Measurements from ENCODE around the gene ADRA2C.

ADRA2C gene

DNA sequence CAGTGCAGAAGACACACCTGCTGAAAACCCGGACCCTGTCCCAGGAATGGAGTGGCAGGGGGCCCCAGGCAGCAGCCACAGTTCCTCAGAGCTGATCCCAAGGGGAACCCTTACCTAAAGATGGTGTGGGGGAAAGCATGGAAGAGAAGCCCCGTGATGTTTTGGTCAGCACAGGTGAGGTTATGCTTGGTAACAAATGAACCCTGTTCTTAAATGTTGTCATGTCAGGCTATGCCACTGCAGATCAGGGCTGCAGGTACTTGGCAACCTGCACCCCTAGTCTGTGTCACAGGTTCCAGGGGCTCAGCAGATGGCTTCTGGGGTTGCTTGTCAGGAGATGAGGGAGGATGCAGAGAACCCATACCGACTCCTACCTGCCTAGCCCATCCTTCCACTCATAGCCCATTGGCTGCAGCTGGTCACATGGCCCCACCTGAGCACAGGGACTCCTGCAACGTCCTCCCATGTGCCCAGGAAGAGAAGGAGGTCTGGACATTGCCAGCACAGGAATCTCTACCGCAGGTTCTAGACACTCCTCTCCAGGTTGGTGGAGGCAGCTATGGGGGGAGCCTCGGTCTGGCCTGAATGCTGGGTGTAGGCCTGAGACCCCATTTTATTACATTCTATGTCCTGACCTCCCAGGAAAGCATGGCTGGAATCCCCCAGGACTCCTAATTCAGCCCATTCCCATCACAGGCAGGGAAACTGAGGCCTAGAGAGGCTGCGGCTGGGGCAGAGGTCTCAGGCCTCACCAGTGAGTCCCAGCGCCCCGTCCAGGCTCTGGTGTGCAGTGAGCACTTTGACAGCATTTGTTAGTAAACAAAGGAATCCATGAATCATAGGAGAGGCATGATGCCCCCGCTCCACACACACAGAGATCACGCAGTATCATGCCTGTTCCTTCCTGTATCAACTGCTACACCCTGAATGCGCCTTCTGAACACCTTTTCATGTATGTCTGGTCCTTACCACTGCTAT lies 51.1 kb downstream of the ADRA2C start:
- no peak for DNase-seq

Measured in cortex of kidney (tissue), 1 donor.